GM12878 (cell line): ENCODE data around the gene HMGXB3. TPM values are rescaled to one million over a fixed set of nuclear protein-coding genes. Genes with fewer than 3 reads are reported as not detected.

Experiments
- ATAC-seq: fragments of 200-7000 bp; cut with Tn5 transposase; 3 replicates; pipeline ENCODE4 v1.9.1; 2020; ENCODE audit warnings: mild to moderate bottlenecking, moderate library complexity
- BruUV-seq: library from RNA; stranded (reverse); fragments of 400-500 nt; replicated peaks from 2 replicates; lab custom pipeline; 2021; lab: Mats Ljungman, UMichigan
- CTCF ChIA-PET: fragments of 300-600 bp; sonication (Branson Sonifier 250); formaldehyde crosslinking; extraction: SDS; loops from one replicate; lab custom pipeline; 2021; ENCODE audit warnings: inconsistent platforms; lab: Yijun Ruan, JAX
- POLR2A ChIA-PET: fragments of 350-600 bp; formaldehyde crosslinking; extraction: SDS; loops from one replicate; lab custom pipeline; 2021; ENCODE audit warnings: inconsistent platforms; lab: Charles Lee
- RAD21 ChIA-PET: fragments of 300-600 bp; sonication (Branson Sonifier 250); formaldehyde crosslinking; loops from one replicate; lab custom pipeline; 2023; ENCODE audit warnings: antibody characterized with exemption; ENCODE audit not compliant: unreplicated experiment; lab: Charles Lee
- SMC1A ChIA-PET: fragments of 300-600 bp; sonication (Branson Sonifier 250); formaldehyde crosslinking; loops from one replicate; lab custom pipeline; 2023; ENCODE audit not compliant: unreplicated experiment, uncharacterized antibody; lab: Charles Lee
- DNase-seq: peaks from one replicate; pipeline ENCODE4 v3.0.0-alpha.2; 2011; ENCODE audit warnings: low read depth, low spot score
- FAIRE-seq: peaks from 3 replicates; lab custom pipeline; 2011; peaks lifted over from hg19 to GRCh38; lab: Jason Lieb, UNC
- H2AFZ ChIP-seq: 2 replicates; pipeline ENCODE4 v1.6.0; 2011; ENCODE audit warnings: low read depth, low read length, control low read depth; ENCODE audit not compliant: control insufficient read depth
- H3K27ac ChIP-seq: 2 replicates; pipeline ENCODE4 v1.5.1; 2011; ENCODE audit warnings: control low read depth; ENCODE audit not compliant: control insufficient read depth, insufficient read depth
- H3K27me3 ChIP-seq, 2 experiments: replicated peaks in 1 of 2; 2 replicates each; pipeline versions ENCODE4 v1.6.0 to v1.6.1; 2011; ENCODE audit warnings: low read length in 1 of 2; ENCODE audit not compliant: control insufficient read depth in 2 of 2, insufficient read depth in 2 of 2
- H3K36me3 ChIP-seq, 2 experiments: 2 replicates each; pipeline ENCODE4 v1.5.1; 2011; ENCODE audit warnings: low read length in 1 of 2; ENCODE audit not compliant: control insufficient read depth in 2 of 2, insufficient read depth in 2 of 2
- H3K4me1 ChIP-seq: 2 replicates; pipeline ENCODE4 v1.6.1; 2011; ENCODE audit warnings: mild to moderate bottlenecking, low read length, moderate library complexity, mixed read lengths; ENCODE audit not compliant: control insufficient read depth, insufficient read depth
- H3K4me2 ChIP-seq: 2 replicates; pipeline ENCODE4 v1.6.0; 2011; ENCODE audit warnings: control low read depth; ENCODE audit not compliant: control insufficient read depth, insufficient read depth
- H3K4me3 ChIP-seq: fragments of 200-600 bp; sonication (generic); 2 replicates; pipeline ENCODE4 v1.5.1; 2016
- H3K79me2 ChIP-seq: 2 replicates; pipeline ENCODE4 v1.6.0; 2011; ENCODE audit warnings: low read length; ENCODE audit not compliant: control insufficient read depth, insufficient read depth
- H3K9ac ChIP-seq: 2 replicates; pipeline ENCODE4 v1.8.0; 2011; ENCODE audit warnings: low read length, control low read depth, mixed read lengths; ENCODE audit not compliant: control insufficient read depth, insufficient read depth
- H3K9me3 ChIP-seq: replicated peaks from 3 replicates; pipeline ENCODE4 v1.5.1; 2011; ENCODE audit warnings: mild to moderate bottlenecking, low read length; ENCODE audit not compliant: control insufficient read depth, insufficient read depth
- H4K20me1 ChIP-seq: 2 replicates; pipeline ENCODE4 v1.6.0; 2011; ENCODE audit not compliant: control insufficient read depth, insufficient read depth
- BCL3 ChIP-seq: IDR thresholded peaks from 2 replicates; pipeline ENCODE4 v1.6.1; 2011; ENCODE audit warnings: borderline replicate concordance, low read depth, mild to moderate bottlenecking, moderate library complexity, low read length; ENCODE audit not compliant: insufficient read depth, poor library complexity, severe bottlenecking
- BHLHE40 ChIP-seq, 2 experiments: fragments of 450-650 bp in 1 of 2; IDR thresholded peaks; 2 replicates each; pipeline ENCODE4 v1.6.1; 2011 to 2017; ENCODE audit warnings: low read depth in 2 of 2, borderline replicate concordance in 1 of 2, improper control_type of control experiment in 1 of 2, low read length in 1 of 2, mild to moderate bottlenecking in 1 of 2
- CBX3 ChIP-seq: fragments of 200-600 bp; sonication (generic); IDR thresholded peaks from 2 replicates; pipeline ENCODE4 v1.6.1; 2016; ENCODE audit warnings: low read depth, borderline replicate concordance
- CEBPB ChIP-seq, 2 experiments: fragments of 150-350 bp in 1 of 2; IDR thresholded peaks; 2 replicates each; pipeline ENCODE4 v1.6.1; 2012 to 2014; ENCODE audit warnings: low read depth in 2 of 2, low read length in 2 of 2, borderline replicate concordance in 1 of 2, inconsistent platforms in 1 of 2
- CHD2 ChIP-seq: IDR thresholded peaks from 2 replicates; pipeline ENCODE4 v1.6.1; 2011; ENCODE audit warnings: low read depth, low read length, improper control_type of control experiment, borderline replicate concordance
- CREB1 ChIP-seq: IDR thresholded peaks from 2 replicates; pipeline ENCODE4 v1.6.1; 2012; ENCODE audit warnings: low read depth, mild to moderate bottlenecking, inconsistent platforms
- PBX3 ChIP-seq: IDR thresholded peaks from 2 replicates; pipeline ENCODE4 v1.6.1; 2011; ENCODE audit warnings: mild to moderate bottlenecking, low read depth, low read length, moderate library complexity; ENCODE audit not compliant: insufficient replicate concordance
- PML ChIP-seq: IDR thresholded peaks from 2 replicates; pipeline ENCODE4 v1.6.1; 2012; ENCODE audit warnings: low read length, inconsistent platforms
- POLR2AphosphoS5 ChIP-seq: IDR thresholded peaks from 2 replicates; pipeline ENCODE4 v1.6.1; 2011; ENCODE audit warnings: mild to moderate bottlenecking, low read length, inconsistent platforms
- YBX1 ChIP-seq: fragments of 450-650 bp; IDR thresholded peaks from 2 replicates; pipeline ENCODE4 v1.6.1; 2016; ENCODE audit warnings: antibody characterized with exemption
- ZBTB4 ChIP-seq: fragments of 450-650 bp; formaldehyde crosslinking; IDR thresholded peaks from 2 replicates; pipeline ENCODE4 v1.4.0; 2022; ENCODE audit warnings: mild to moderate bottlenecking, moderate library complexity
- ZNF622 ChIP-seq: fragments of 450-650 bp; IDR thresholded peaks from 2 replicates; pipeline ENCODE4 v1.6.1; 2017; ENCODE audit warnings: mild to moderate bottlenecking, inconsistent platforms
- WGBS: methylation state at CpG from one replicate; pipeline ENCODE4 v1.1.6; 2016; ENCODE audit warnings: low lambda C conversion rate; ENCODE audit not compliant: insufficient replicate concordance, insufficient coverage; ENCODE audit errors: missing lambda C conversion rate; 5-methylcytosine and 5-hydroxymethylcytosine counted together
- in situ Hi-C: fragments of 300-500 bp; cut with MboI; formaldehyde crosslinking; loops from 9 replicates; pipeline ENCODE4 v1.14.3; 2018; ENCODE audit warnings: mixed read lengths
- intact Hi-C: fragments of 100-400 bp; cut with micrococcal nuclease; formaldehyde crosslinking; loops from one replicate; pipeline ENCODE4 v1.14.2; 2022; ENCODE audit not compliant: unreplicated experiment
- polyA plus RNA-seq, 11 experiments: library from polyadenylated mRNA; depleted of rRNA in 4 of 11; unstranded in 6 of 11; stranded (reverse) in 5 of 11; fragments of >200 nt; fragmentation: Nextera tagmentation in 4 of 11; fragmentation: Illumina TruSeq in 1 of 11; extraction: Ambion mirVana in 4 of 11; extraction: Trizol in 1 of 11; gene quantifications; 1 replicate in 1 of 11; 2 replicates in 10 of 11; pipeline versions ENCODE4 v1.2.1 to v1.2.3, GENCODE V29; 2011 to 2016; ENCODE audit warnings: inconsistent platforms in 2 of 11, missing spikeins in 2 of 11, low read depth in 1 of 11
- total RNA-seq, 4 experiments: library from RNA; depleted of rRNA in 3 of 4; stranded (reverse); fragments of >200 nt in 3 of 4; fragmentation: Illumina TruSeq in 1 of 4; extraction: Trizol in 1 of 4; gene quantifications; 2 replicates each; pipeline versions ENCODE4 v1.2.1 to v1.2.3, GENCODE V29; 2013 to 2021

The HMGXB3 gene
- total and polyA plus RNA-seq, 10 of the 15 experiments (the other 5 are each of a cell fraction or from before 2014, with no cell fraction given): 1.00 to 42.2 (median 28.1) TPM

GRCh38 chr5:150042459-150042858 is 41.9 kb downstream of the HMGXB3 start:
- ChIA-PET RAD21 (no interaction called here), CTCF (no interaction called here), POLR2A (no interaction called here), SMC1A (no interaction called here)
- Histone ChIP-seq H2AFZ (no peak overlapping the region), H3K27me3 (no peaks in the 10 kb centered on the region), H3K36me3 (peaks cover 34% of the 10 kb centered on the region in 2 experiments), H4K20me1 (no peaks in the 10 kb centered on the region), H3K4me3 (no peak overlapping the region), H3K9ac (no peak overlapping the region), H3K27ac (no peak overlapping the region), H3K4me2 (no peak overlapping the region), H3K9me3 (no peaks in the 10 kb centered on the region), H3K79me2 (no peaks in the 10 kb centered on the region), H3K4me1 (no peaks in the 10 kb centered on the region)
- ATAC-seq (no peak), DNase-seq (no peak), FAIRE-seq (peak; percentile 18)
- intact Hi-C loops: no loop called here
- WGBS: 100% methylated on average over 3 of the region's 3 CpGs
- no TSS peak for BruUV-seq
- in situ Hi-C loops: no loop called here
- TF ChIP-seq PML: no peak
- TF ChIP-seq CBX3: no peak
- TF ChIP-seq PBX3: no peak
- TF ChIP-seq ZBTB4 (CRISPR knock-in tag): no peak
- TF ChIP-seq POLR2AphosphoS5: no peak
- no peak for TF ChIP-seq CREB1
- TF ChIP-seq CHD2: no peak
- no peak for TF ChIP-seq BCL3
- no peak for TF ChIP-seq CEBPB (IDR thresholded peaks at IDR 0.05; ENCODE audit: borderline replicate concordance in 1 of 2, low read depth in 2 of 2, low read length in 2 of 2)
- TF ChIP-seq ZNF622: no peak
- no peak for TF ChIP-seq BHLHE40 (IDR thresholded peaks at IDR 0.05; ENCODE audit: borderline replicate concordance in 1 of 2, low read depth in 2 of 2, low read length in 1 of 2)
- TF ChIP-seq YBX1: no peak
- TF ChIP-seq, all 136 proteins: peak for 0
